ENCODE measurements around the gene CXCL8. TPM values are rescaled to one million over a fixed set of nuclear protein-coding genes. Genes with fewer than 3 reads are reported as not detected.
A peak's percentile ranks its signal among the peaks of the same experiment; 100 is the strongest.

Gene CXCL8
- total RNA-seq, 1 donor from 2014 or later, result 0.30 TPM

GRCh38 chr4:73698217-73698616, 42.2 kb upstream of the CXCL8 start:
- no peak for TF ChIP-seq CTCF (IDR thresholded peaks at IDR 0.05; ENCODE audit: borderline replicate concordance)
- no peak overlapping the region for H3K4me3 ChIP-seq
- no peaks in the 10 kb centered on the region for H3K27me3 ChIP-seq (ENCODE audit: low read depth)
- intact Hi-C loops (cut with micrococcal nuclease), result no loop called here
- peaks cover 14% of the 10 kb centered on the region for H3K4me1 ChIP-seq
- DNase-seq, result no peak
- H3K27ac ChIP-seq (replicated peaks), result no peak overlapping the region
- H3K36me3 ChIP-seq, result no peaks in the 10 kb centered on the region
- H3K9me3 ChIP-seq (replicated peaks), result no peaks in the 10 kb centered on the region

GRCh38 chr4:73701116-73701515, 39.3 kb upstream of the CXCL8 start:
- H3K27me3 ChIP-seq (ENCODE audit: low read depth), result no peaks in the 10 kb centered on the region
- peaks cover 21% of the 10 kb centered on the region for H3K4me1 ChIP-seq
- no peak overlapping the region for H3K4me3 ChIP-seq
- no peaks in the 10 kb centered on the region for H3K36me3 ChIP-seq
- no peak overlapping the region for H3K27ac ChIP-seq (replicated peaks)
- no peak for TF ChIP-seq CTCF (IDR thresholded peaks at IDR 0.05; ENCODE audit: borderline replicate concordance)
- no peaks in the 10 kb centered on the region for H3K9me3 ChIP-seq (replicated peaks)
- intact Hi-C loops (cut with micrococcal nuclease), result no loop called here
- DNase-seq, result no peak

- no peaks in the 10 kb centered on the region for H3K36me3 ChIP-seq
- DNase-seq, result no peak
- no peaks in the 10 kb centered on the region for H3K27me3 ChIP-seq (ENCODE audit: low read depth)
- H3K4me3 ChIP-seq, result no peak overlapping the region
- intact Hi-C loops (cut with micrococcal nuclease), result no loop called here
- peak overlapping the region; percentile 76 for H3K27ac ChIP-seq (replicated peaks)
- H3K4me1 ChIP-seq, result peaks cover 25% of the 10 kb centered on the region
- H3K9me3 ChIP-seq (replicated peaks), result no peaks in the 10 kb centered on the region
- TF ChIP-seq CTCF (IDR thresholded peaks at IDR 0.05; ENCODE audit: borderline replicate concordance), result no peak
These were observed 37.5 kb upstream of the CXCL8 start for GRCh38 chr4:73702796-73703287.

GRCh38 chr4:73703320-73703719, 37.0 kb upstream of the CXCL8 start:
- Histone ChIP-seq H3K4me1 (peaks cover 25% of the 10 kb centered on the region), H3K9me3 (replicated peaks) (no peaks in the 10 kb centered on the region), H3K27me3 (ENCODE audit: low read depth) (no peaks in the 10 kb centered on the region), H3K27ac (replicated peaks) (peak overlapping the region; percentile 76), H3K36me3 (no peaks in the 10 kb centered on the region), H3K4me3 (no peak overlapping the region)
- intact Hi-C loops (cut with micrococcal nuclease), result no loop called here
- DNase-seq, result no peak
- TF ChIP-seq CTCF (IDR thresholded peaks at IDR 0.05; ENCODE audit: borderline replicate concordance), result no peak

GRCh38 chr4:73704314-73705055, 35.9 kb upstream of the CXCL8 start:
- TF ChIP-seq CTCF (IDR thresholded peaks at IDR 0.05; ENCODE audit: borderline replicate concordance), result no peak
- no peak overlapping the region for H3K4me3 ChIP-seq
- H3K36me3 ChIP-seq, result no peaks in the 10 kb centered on the region
- H3K27me3 ChIP-seq (ENCODE audit: low read depth), result no peaks in the 10 kb centered on the region
- peak overlapping the region; percentile 76 for H3K27ac ChIP-seq (replicated peaks)
- no peaks in the 10 kb centered on the region for H3K9me3 ChIP-seq (replicated peaks)
- intact Hi-C loops (cut with micrococcal nuclease), result no loop called here
- H3K4me1 ChIP-seq, result peaks cover 21% of the 10 kb centered on the region
- DNase-seq, result no peak
